Lung microvascular endothelial cell (primary cell): Measurements from ENCODE around the gene HYAL2. TPM values are rescaled to one million over a fixed set of nuclear protein-coding genes. Genes with fewer than 3 reads are reported as not detected.

ENCODE experiments used
- DNase-seq, 2 donors: peaks; one replicate each; pipeline versions ENCODE4 v3.0.0 to v3.0.0-alpha.2; 2010; ENCODE audit warnings: low read depth in 2 of 2
- total RNA-seq: library from RNA; depleted of rRNA; stranded (reverse); fragments of >200 nt; gene quantifications from 2 replicates; pipeline ENCODE4 v1.2.1, GENCODE V29; 2014

The HYAL2 gene
- total RNA-seq, 1 donor from 2014 or later: 600 TPM

DNA sequence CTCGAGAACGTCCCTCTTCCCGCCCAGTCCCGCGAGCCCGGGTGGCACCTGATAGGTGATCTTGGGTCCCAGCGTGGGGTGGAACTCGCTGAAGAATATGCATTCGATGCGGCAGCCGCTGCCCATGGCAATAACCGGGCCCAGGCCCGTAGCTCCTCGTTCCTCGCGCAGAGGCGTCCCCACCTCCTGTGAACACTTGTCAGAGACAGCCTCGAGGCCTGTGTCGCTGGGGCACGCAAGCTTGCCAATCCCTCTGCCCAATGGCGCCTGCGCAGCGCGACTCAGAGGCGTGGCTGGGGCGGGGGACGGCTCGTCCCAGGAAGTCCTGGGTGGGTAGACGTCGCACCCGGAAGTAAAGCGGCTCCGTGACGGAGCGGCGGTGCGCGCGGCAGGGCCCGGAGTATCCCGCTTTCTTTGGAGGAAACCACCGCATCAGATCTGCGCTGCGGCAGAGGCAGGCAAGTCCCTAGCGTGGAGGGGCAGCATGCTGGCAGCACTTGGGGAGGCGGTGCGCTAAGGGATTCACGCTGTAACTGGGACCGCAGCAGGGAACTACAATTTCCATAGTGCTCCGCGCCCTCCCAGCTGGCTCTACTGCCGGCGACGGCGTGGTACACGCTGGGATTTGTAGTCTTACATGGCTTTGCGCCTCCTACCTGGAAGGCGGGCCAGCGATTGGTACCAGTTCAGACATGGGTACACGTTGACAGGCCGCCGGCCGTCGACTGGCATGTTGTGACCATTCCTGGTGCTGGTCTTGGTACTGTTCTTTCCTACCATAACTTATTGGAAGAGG, 28.2 kb upstream of the HYAL2 start, which contains the start of the genes CYB561D2 and NPRL2:
Gene CYB561D2, plus strand, starts transcription at position 336 of the 796 bp plus-strand sequence. CDS start 572 bp downstream, outside the sequence.
Gene NPRL2, minus strand, starts transcription at position 249 of the 796 bp plus-strand sequence. Its CDS starts 123 bp downstream, at position 126.
- peak; percentile 92 to 96 for DNase-seq

DNA sequence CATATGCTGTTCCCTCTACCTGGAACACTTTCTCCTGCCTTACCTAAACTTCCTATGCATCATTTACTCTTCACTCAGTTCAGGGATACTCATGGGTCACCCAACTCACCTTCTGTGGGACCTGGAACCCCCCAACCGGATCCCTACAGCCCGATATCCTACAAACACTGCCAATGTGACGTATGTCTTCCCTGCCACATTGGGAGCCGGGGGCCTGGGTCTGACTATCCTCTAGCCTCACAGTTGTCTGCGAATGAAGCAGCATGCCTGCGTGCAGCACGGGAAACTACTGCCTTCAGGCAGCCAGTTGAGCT, 27.6 kb upstream of the HYAL2 start:
- no peak for DNase-seq

DNA sequence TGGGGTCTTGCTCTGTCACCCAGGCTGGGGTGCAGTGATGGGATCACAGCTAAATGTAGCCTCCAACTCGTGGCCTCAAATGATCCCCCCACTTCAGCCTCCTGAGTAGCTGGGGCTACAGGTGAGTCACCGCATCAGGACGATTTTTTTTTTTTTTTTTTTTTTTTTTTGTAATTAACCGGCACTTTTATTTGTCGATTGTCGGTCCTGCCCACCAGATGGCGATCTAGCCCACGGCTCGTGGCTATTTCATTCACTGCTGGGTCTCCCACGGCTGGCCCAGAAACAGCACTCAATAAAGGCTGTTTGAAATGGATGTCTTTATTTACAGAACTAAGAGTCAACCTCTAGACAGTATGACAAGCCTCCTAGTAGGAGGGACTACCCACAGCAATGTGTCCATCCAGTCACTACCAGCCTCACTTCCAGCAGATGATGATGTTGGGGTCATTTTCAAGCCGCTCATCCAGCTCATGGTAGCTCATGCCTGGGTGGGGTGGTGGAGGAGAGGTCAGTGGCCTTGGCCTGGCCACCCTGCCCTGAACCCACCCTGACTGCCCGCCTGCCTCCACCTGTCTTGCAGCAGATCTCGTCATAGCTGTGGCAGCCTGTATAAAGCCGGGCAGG, 24.8 kb upstream of the HYAL2 start:
- DNase-seq: peak; percentile 80 to 84

DNA sequence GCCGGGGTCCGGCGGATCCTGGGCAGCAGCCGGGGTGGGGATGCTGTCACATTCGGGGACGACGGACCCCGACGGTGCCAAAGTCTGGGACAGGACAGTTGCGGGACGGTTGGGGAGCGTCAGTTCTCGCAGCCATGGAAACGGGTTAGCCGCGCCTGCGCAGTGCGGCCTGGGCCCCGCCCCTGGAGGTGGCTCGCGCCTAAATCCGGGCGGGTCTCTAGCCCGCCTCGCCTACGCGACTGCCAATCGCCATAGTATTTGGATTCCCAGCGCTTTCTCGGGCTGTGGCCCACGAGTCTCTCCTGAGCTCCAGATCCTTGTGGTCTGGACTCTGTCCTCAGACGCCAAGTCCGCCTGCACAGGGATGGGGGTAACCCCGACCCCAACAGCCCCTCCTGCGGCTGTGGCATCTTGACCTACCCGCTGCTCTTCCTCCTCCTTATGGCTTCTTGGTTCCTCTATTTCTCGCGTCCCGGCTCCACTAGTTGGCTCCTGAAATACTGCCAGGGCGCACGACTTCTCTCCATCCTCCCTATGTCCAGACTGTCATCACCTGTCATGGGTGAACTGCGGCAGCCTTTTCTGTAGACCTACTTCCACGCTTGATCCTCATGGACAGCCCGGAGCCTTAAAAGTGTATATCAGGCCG, 23.2 kb upstream of the HYAL2 start, which contains the start of gene ZMYND10:
Gene ZMYND10, minus strand, starts transcription at position 147 of the 649 bp plus-strand sequence. CDS start 153 bp downstream, outside the sequence.
- peak in 1 of 2 donors; percentile 53 for DNase-seq

DNA sequence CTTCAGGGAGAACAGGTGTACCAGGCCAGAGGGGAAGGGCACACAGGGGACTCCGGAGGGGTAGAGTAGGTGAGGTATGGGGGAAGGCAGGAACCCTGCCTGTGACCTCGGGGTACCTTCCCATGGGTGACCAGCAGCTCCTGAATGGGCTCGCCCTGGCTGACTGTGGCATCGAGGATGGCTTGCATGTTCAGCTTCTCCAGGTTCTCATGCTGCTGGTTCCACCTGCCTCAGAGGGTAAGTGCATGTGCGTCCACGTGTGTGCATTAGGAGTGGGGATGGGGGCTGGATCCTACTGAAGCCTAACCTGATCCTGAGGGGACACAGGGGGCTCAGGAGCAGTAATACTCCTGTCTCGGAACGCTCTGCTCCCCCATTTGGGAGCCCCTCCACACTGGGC, 22.5 kb upstream of the HYAL2 start:
- no peak for DNase-seq

DNA sequence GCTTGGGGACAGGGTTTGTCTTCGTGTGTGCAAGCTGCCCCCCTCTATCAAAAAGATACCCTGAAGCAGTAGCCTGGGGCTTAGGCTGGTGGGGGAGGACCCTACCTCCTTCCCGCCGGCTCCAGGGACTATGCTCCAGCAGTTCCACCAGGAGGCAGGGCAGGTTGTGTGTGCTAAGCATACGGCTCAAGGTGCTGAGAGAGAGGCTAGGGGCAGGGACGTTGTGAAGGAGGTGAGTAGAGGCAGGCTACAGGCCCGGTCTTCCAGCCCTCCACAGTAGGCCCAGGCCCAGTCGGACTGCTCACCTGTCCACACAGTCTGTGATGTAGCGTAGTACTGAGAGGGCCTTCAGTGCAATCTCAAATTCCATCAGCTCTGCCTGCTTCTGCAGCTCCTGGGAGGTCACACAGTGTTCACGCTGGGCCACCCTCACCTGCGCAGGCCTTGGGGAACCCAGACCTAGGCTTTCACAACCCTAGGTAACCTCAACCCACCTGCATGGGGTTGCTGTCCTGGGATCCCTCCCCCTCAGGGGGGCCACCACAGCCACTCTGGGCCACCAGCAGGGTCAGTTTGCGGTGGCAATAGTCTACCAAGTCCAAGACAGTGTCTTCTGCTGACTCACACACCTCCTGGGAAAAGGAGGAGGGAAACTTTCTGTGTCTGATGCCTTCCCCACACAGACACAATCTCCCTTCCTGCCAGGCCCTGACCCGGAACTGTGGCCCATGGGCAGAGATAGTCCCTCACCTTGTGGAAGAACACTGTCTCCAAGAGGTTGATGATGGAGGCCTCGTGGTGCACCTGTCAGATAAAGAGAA, 20.5 kb upstream of the HYAL2 start:
- DNase-seq: no peak

DNA sequence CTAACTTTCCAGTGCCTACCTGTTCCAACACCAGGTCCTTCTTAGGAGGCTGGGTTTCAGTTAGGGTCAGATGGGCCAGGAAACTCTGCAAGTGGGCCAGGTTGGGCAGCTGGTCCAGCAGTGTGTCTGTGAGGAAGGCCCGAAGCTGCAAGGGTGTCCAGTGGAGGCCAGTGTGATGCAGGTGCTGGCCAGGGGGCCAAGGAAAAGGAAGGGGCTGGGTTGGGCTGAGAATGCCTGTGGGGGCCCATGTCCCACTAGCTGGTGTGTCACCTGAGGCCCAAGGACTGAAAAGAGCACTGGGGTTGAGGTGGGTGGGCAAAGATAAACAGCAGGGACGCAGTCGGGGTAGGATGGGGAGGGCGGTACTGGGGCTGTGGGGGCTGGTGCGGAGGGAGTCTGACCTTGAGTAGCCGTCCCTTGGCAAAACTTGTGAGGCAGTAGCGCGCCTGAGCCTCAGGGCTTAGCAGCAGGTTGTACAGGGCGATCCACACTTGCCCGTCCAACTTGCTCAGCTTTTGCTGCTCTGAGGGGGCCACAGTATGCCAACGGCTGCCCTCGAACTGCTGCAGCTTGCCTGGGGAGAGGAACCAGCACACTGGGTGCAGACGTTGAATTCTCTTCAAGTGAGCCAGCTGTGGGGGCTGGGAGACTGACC, 19.6 kb upstream of the HYAL2 start:
- DNase-seq: no peak

DNA sequence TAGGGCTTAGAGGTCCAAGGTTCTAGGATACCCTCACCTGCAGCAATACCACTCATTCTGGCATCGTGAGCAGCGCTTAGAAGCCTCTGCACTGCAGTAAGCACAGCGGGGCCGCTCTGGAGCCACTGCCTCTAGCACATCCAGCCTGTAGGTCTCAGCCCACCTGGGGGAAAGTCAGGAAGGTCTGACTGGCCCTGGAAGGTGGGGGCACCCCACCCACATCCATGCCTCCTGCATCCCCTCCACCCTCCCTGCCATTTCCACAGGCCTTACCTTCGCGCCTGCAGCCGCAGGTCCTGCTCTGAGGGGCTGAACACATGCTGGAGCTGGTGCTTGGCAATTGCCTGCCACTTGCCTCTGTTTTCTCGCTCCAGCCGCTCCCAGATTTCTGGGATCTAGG, 19.0 kb upstream of the HYAL2 start:
- DNase-seq: no peak

DNA sequence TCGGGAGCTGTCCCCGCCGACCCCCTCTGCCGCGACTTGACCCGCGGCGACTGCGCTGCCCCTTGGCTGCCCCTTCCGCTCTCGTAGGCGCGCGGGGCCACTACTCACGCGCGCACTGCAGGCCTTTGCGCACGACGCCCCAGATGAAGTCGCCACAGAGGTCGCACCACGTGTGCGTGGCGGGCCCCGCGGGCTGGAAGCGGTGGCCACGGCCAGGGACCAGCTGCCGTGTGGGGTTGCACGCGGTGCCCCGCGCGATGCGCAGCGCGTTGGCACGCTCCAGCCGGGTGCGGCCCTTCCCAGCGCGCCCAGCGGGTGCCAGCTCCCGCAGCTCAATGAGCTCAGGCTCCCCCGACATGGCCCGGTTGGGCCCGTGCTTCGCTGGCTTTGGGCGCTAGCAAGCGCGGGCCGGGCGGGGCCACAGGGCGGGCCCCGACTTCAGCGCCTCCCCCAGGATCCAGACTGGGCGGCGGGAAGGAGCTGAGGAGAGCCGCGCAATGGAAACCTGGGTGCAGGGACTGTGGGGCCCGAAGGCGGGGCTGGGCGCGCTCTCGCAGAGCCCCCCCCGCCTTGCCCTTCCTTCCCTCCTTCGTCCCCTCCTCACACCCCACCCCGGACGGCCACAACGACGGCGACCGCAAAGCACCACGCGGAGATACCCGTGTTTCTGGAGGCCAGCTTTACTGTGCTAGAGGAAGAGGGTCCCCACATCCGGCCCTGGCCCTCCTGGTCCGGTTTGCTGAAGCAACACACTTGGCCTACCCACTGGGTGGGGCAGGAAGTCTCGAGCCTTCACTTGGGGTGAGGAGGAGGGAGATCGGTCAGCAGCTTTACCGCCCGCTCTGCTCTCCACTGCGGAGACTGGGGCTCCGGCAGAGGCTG, 18.1 kb upstream of the HYAL2 start, which contains the start of gene RASSF1:
Gene RASSF1, minus strand, starts transcription at position 389 of the 882 bp plus-strand sequence. Its CDS starts 31 bp downstream, at position 358.
- peak in 1 of 2 donors; percentile 43 for DNase-seq

DNA sequence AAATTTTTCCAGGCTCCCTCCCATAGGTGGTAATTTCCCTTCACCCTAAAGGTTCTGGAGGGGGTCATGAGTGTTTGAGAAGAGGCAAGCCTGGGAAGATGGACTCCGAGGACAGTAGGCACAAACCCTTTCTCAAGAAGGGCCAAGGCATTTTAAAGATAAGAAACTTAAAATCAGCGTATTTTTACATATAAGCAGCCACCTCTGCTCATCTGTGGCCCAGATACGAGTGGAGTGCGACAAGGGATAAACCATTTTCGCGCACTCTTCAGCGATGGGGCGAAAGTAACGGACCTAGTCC, 17.6 kb upstream of the HYAL2 start:
- no peak for DNase-seq

DNA sequence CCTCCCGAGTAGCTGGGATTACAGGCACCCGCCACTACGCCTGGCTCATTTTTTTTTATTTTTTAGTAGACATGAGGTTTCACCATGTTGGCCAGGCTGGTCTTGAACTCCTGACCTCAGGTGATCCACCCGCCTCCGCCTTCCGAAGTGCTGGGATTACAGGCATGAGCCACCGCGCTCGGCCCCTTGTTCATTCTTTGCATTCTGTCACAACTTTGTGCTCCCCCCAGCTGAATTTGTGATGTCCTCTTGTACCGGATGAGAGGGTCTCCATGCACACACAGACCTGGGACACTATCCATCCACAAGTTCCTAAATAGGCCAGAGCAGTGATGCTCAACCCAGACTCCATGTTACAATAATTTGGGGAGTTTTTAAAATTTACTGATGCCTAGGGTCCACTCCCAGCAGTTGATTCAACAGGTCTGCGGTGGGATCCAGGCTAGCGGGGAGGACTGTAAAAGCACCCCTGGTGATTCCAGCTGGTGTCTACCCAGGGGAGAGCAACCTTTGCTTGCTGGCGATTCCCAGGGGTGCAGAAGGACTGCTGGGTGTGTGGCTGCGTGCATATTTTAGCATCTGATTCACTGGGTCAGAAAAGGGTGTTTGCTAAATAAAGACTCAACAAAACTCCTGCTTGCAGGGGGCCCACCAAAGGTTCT, 17.1 kb upstream of the HYAL2 start:
- DNase-seq: no peak

DNA sequence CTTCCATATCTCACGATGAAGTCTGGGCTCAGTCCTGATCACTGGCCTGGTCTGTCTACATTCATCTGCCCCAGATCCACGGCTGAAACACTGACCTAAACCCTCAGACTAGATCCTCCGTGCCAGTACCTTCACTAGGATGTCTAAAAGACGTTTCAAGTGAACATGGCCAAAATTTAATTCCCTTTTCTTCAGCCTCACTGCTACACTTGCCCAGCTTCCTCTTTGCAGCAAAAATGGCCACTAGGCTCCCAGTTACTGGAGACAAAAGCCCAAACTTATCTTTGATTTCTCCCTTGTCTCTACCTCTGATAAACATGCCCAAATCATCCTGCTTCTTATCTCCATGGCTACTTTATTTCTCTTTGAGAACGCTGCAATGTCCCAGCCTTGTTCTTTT, 16.4 kb upstream of the HYAL2 start:
- DNase-seq: no peak

DNA sequence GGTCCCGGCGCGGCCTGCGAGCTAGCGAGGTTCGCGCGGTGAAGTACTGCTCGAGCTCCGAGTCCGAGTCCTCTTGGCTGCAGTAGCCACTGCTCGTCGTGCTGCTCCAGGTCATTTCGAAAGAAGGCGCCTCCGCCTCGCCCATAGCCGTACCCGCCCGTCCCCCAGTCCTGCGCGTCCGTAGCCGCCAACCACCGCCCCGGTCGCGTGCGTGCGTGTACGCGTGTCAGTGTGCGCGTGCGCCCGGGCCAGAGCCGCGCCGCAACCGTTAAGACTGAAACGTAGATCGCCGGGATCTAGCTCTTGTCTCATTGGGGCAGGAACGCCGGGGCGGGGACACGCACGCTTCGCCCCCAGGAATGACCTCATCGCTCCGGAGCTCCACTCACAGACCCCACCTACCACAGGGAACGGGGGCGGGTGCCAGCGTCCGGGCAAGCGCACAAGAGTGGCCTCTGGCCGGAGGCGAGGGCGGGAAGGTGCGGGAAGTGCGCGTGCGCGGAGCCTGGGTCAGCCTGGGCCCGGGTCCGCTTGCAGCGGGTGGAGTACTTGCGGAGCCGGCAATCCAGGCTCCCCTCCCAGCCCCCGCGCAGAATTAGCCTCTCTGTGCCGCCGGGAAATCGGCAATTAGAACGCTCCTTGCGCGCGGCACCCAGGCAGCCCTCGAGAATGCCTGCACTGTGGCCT, 14.8 kb upstream of the HYAL2 start:
- DNase-seq: peak; percentile 100

DNA sequence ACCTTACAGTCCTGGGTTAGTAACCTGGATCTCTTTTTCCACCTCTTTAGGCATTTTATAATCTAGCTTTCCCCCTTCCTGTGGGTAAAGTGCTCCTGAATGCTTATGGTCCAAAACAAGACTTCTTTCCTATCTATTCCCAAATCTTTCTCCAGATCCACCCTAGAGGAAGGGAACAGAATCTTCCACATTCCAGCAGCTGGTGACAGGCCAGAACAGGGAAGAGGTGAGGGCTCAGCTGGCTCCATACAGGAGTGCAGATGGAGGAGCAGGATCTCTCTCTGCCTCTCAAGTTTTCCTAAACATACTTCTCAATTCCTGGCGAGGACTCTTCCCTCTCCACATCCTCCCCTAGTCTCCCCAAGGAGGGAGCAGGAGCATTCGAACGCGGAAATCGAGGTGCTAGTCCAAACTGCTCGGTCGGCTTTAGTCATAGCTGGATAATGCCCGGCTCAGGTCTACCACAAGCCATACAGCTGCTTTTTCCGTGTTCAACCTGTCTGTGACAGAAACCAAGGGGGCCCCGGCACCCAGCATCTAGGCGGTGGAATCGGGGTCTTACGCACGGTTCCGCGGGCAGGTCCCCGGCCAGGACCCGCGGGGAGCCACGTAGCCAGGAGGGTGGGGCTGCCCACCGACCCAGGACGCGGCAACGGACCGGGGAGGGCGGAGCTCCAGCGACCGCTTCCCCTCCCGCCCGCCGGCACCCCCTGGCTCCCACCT, 14.1 kb upstream of the HYAL2 start:
- DNase-seq: no peak

DNA sequence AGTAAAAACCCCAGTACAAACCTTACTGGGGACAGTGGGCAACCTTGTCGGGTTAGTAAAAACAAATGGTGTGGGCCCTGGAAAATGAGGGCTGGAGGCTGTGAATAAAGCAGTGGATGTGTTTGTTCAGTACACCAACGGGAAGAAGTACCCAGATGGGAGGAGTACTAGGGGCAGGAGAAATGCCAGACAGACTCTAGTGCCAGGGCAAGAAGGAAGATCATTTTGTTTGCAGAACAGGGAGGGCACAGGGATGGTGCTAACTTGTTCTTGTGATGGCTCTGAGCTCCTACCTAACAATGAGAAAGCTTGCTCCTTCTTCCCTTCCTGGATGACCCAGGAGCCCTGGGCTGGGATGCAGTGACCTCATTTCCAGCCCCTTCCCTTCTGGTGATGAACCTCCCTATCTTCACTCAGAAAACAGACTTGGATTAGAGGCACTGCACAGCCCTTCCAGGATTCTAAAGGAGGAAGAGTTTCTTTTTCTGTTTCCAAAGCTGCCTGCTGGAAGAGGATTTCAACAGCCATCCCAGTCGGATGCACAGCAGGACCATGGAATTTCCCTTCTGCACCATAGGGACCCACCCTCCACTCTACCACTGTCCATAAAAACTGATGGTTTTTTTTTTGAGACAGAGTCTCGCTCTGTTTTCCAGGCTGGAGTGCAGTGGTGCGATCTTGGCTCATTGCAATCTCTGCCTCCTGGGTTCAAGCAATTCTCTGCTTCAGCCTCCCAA, 12.0 kb upstream of the HYAL2 start:
- peak; percentile 66 to 82 for DNase-seq

DNA sequence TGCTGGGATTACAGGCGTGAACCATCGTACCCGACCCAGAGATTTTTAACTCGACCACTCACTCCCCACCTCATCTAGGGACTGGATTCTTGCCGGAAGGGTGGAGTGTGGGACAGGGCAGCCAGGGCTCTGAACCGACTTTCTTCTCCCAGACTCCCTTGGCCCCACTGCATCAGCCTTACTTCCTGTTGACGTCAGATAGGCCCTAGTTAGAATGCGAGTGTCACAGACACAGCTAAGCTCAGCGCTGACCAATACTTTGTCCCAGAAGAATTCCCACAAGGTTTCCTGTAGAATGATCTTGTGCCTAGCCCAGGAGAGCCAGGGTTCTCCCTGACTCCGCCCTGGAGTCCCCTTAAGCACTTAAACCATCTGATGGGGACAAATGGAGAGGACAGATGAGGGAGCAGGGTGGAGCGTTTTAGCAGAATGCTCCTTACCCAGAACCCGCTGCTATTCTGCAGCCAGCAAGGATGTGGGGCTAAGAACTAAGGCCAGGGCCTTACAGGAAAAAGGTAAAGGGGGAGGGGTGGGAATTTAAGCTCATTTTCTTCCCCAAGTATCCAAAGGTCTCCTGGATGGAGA, 11.3 kb upstream of the HYAL2 start:
- DNase-seq: peak; percentile 63 to 97

DNA sequence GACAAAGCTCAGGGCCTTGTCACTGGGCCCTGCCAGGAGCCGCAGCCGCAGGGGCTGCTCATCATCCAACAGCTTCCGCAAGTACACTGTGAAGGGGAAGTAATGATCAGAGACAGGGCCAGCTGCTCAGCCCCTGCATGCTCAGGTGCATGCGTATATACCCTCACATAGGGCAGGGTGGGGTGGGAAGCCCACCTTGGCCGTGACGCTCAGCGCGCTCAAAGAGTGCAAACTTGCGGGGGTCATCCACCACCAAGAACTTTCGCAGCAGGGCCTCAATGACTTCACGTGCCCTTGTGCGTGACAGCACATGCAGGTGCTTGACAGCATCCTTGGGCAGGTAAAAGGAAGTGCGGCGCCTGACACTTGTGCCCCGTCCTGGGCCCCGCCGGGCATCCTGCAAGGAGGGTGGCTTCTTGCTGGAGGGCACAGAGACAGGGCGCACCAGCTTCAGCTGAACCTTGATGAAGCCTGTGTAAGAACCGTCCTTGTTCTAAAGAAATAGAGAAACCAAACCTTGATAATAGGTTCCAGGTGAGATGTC, 8.9 kb upstream of the HYAL2 start:
- DNase-seq: no peak
